Fibroblast of lung (primary cell): ENCODE data around the gene SERINC5. TPM values are rescaled to one million over a fixed set of nuclear protein-coding genes. Genes with fewer than 3 reads are reported as not detected.
"Not testable (repeated sequence)": the region's sequence is repeated elsewhere in the genome, so short reads cannot be mapped to it uniquely, and the experiment has no call there.

Source experiments
- DNase-seq, 2 donors: peaks; one replicate each; pipeline versions ENCODE4 v3.0.0 to v3.0.0-alpha.2; 2010; ENCODE audit warnings: low read depth in 2 of 2
- H2AFZ ChIP-seq: 2 replicates; pipeline ENCODE4 v1.5.1; 2012; ENCODE audit warnings: low read length, control low read depth, inconsistent platforms
- H3K27ac ChIP-seq: 2 replicates; pipeline ENCODE4 v1.5.1; 2011; ENCODE audit warnings: low read length, control low read depth; ENCODE audit not compliant: insufficient read depth
- H3K27me3 ChIP-seq: 2 replicates; pipeline ENCODE4 v1.5.1; 2011; ENCODE audit warnings: mild to moderate bottlenecking, low read length; ENCODE audit not compliant: control insufficient read depth, insufficient read depth
- H3K36me3 ChIP-seq: 2 replicates; pipeline ENCODE4 v1.5.1; 2011; ENCODE audit warnings: low read length; ENCODE audit not compliant: control insufficient read depth, insufficient read depth
- H3K4me1 ChIP-seq: 2 replicates; pipeline ENCODE4 v1.5.1; 2011; ENCODE audit warnings: low read length; ENCODE audit not compliant: control insufficient read depth, insufficient read depth; ENCODE audit errors: extremely low read depth
- H3K4me2 ChIP-seq: 2 replicates; pipeline ENCODE4 v1.5.1; 2011; ENCODE audit warnings: low read length, control low read depth; ENCODE audit not compliant: insufficient read depth; ENCODE audit errors: extremely low read depth
- H3K4me3 ChIP-seq, 4 experiments: fragments of 200-600 bp in 1 of 4; sonication (generic) in 1 of 4; replicated peaks in 1 of 4; 2 replicates each; pipeline ENCODE4 v1.5.1; 2011 to 2016; ENCODE audit warnings: low read length in 4 of 4, low read depth in 3 of 4, mild to moderate bottlenecking in 3 of 4, control low read depth in 2 of 4, inconsistent platforms in 1 of 4, mixed read lengths in 1 of 4; ENCODE audit not compliant: insufficient read depth in 1 of 4; ENCODE audit errors: control extremely low read depth in 1 of 4
- H3K79me2 ChIP-seq: 2 replicates; pipeline ENCODE4 v1.5.1; 2012; ENCODE audit warnings: mild to moderate bottlenecking, low read length, inconsistent platforms; ENCODE audit not compliant: control insufficient read depth, insufficient read depth
- H3K9ac ChIP-seq: 2 replicates; pipeline ENCODE4 v1.5.1; 2011; ENCODE audit warnings: mild to moderate bottlenecking, low read length, control low read depth; ENCODE audit not compliant: insufficient read depth
- H3K9me3 ChIP-seq: 2 replicates; pipeline ENCODE4 v1.5.1; 2012; ENCODE audit warnings: low read depth, low read length; ENCODE audit not compliant: control insufficient read depth, insufficient read depth
- H4K20me1 ChIP-seq: 2 replicates; pipeline ENCODE4 v1.5.1; 2011; ENCODE audit warnings: low read length; ENCODE audit not compliant: control insufficient read depth, insufficient read depth; ENCODE audit errors: extremely low read depth
- EZH2 ChIP-seq: IDR thresholded peaks from 2 replicates; pipeline ENCODE4 v1.5.1; 2012; ENCODE audit warnings: low read length, control low read depth, mild to moderate bottlenecking; ENCODE audit errors: missing control alignments
- polyA plus RNA-seq, 2 donors: library from polyadenylated mRNA; depleted of rRNA in 1 of 2; stranded (reverse) in 1 of 2; unstranded in 1 of 2; fragments of >200 nt; gene quantifications; 2 replicates each; pipeline ENCODE4 v1.2.1, GENCODE V29; 2011 to 2012; ENCODE audit warnings: missing spikeins in 1 of 2
- total RNA-seq: library from RNA; depleted of rRNA; stranded (reverse); fragments of >200 nt; gene quantifications from 2 replicates; pipeline ENCODE4 v1.2.1, GENCODE V29; 2014
- TF ChIP-seq, protein P1 (sequence below), 2 donors: IDR thresholded peaks in 1 of 2; conservative IDR thresholded peaks in 1 of 2; 1 replicate in 1 of 2; 2 replicates in 1 of 2; pipeline ENCODE4 v1.5.1; 2011 to 2012; ENCODE audit warnings: low read length in 2 of 2, control low read depth in 1 of 2, inconsistent platforms in 1 of 2, low read depth in 1 of 2, mild to moderate bottlenecking in 1 of 2

The SERINC5 gene
- total and polyA plus RNA-seq, 2 donors (not counting 1 experiment from before 2014, with no cell fraction given), result 9.5 to 10.9 TPM

GRCh38 chr5:80277191-80277590 is 21.3 kb upstream of the SERINC5 start:
- peak in 1 of 2 donors; percentile 2 for DNase-seq
- H3K4me2 ChIP-seq, result no peak overlapping the region
- H3K4me3 ChIP-seq, result no peak overlapping the region

DNA sequence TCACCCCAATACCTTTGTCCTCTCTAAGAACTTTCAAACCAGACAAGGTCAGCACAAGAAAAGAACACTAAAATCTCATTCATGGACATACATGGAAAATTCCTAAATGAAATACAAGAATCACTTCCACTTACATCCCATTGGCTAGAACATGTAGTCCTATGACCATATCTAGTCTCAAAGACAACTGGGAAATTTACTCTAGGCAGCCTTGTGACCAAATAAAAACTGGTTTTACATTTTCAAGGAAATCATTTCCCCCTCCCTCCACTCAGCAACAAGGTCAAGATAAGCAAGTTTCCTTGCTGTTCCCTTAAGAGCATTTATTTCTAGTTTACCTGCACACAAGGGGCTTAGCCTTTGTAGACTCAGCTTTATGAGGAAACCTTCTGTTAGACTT is 20.3 kb upstream of the SERINC5 start:
- H3K4me1 ChIP-seq, result no peaks in the 10 kb centered on the region
- TF ChIP-seq EZH2, result no peak
- TF ChIP-seq, protein P1, sequence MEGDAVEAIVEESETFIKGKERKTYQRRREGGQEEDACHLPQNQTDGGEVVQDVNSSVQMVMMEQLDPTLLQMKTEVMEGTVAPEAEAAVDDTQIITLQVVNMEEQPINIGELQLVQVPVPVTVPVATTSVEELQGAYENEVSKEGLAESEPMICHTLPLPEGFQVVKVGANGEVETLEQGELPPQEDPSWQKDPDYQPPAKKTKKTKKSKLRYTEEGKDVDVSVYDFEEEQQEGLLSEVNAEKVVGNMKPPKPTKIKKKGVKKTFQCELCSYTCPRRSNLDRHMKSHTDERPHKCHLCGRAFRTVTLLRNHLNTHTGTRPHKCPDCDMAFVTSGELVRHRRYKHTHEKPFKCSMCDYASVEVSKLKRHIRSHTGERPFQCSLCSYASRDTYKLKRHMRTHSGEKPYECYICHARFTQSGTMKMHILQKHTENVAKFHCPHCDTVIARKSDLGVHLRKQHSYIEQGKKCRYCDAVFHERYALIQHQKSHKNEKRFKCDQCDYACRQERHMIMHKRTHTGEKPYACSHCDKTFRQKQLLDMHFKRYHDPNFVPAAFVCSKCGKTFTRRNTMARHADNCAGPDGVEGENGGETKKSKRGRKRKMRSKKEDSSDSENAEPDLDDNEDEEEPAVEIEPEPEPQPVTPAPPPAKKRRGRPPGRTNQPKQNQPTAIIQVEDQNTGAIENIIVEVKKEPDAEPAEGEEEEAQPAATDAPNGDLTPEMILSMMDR (conservative IDR thresholded peaks at IDR 0.05 in 1 of 2, IDR thresholded peaks at IDR 0.05 in 1 of 2; ENCODE audit: low read depth in 1 of 2, low read length in 2 of 2), result no peak
- no peaks in the 10 kb centered on the region for H3K79me2 ChIP-seq
- H2AFZ ChIP-seq, result no peak overlapping the region
- H3K36me3 ChIP-seq, result no peaks in the 10 kb centered on the region
- H4K20me1 ChIP-seq, result no peaks in the 10 kb centered on the region
- H3K27ac ChIP-seq, result no peak overlapping the region
- H3K9me3 ChIP-seq, result no peaks in the 10 kb centered on the region
- H3K4me3 ChIP-seq, result no peak overlapping the region
- DNase-seq, result no peak
- H3K9ac ChIP-seq, result no peak overlapping the region
- H3K4me2 ChIP-seq, result no peak overlapping the region
- no peaks in the 10 kb centered on the region for H3K27me3 ChIP-seq

More at GRCh38 chr5:80277191-80277590, 21.3 kb upstream of the SERINC5 start:
- H4K20me1 ChIP-seq, result no peaks in the 10 kb centered on the region
- no peak overlapping the region for H3K27ac ChIP-seq
- H2AFZ ChIP-seq, result no peak overlapping the region
- no peaks in the 10 kb centered on the region for H3K27me3 ChIP-seq
- H3K79me2 ChIP-seq, result no peaks in the 10 kb centered on the region
- H3K4me1 ChIP-seq, result no peaks in the 10 kb centered on the region
- no peak overlapping the region for H3K9ac ChIP-seq
- TF ChIP-seq, protein P1 (conservative IDR thresholded peaks at IDR 0.05 in 1 of 2, IDR thresholded peaks at IDR 0.05 in 1 of 2; ENCODE audit: low read depth in 1 of 2, low read length in 2 of 2), result no peak
- no peak for TF ChIP-seq EZH2
- no peaks in the 10 kb centered on the region for H3K9me3 ChIP-seq
- no peaks in the 10 kb centered on the region for H3K36me3 ChIP-seq

GRCh38 chr5:80275347-80275746 is 19.5 kb upstream of the SERINC5 start:
- DNase-seq, result peak; percentile 30 to 35
- TF ChIP-seq EZH2, result no peak
- TF ChIP-seq, protein P1 (conservative IDR thresholded peaks at IDR 0.05 in 1 of 2, IDR thresholded peaks at IDR 0.05 in 1 of 2; ENCODE audit: low read depth in 1 of 2, low read length in 2 of 2), result peak; percentile 31 to 46
- Histone ChIP-seq H3K4me1 (no peaks in the 10 kb centered on the region), H3K79me2 (no peaks in the 10 kb centered on the region), H3K27ac (no peak overlapping the region), H3K27me3 (no peaks in the 10 kb centered on the region), H3K4me2 (no peak overlapping the region), H2AFZ (no peak overlapping the region), H3K36me3 (no peaks in the 10 kb centered on the region), H3K9me3 (no peaks in the 10 kb centered on the region), H3K4me3 (no peak overlapping the region), H3K9ac (no peak overlapping the region), H4K20me1 (no peaks in the 10 kb centered on the region)

DNA sequence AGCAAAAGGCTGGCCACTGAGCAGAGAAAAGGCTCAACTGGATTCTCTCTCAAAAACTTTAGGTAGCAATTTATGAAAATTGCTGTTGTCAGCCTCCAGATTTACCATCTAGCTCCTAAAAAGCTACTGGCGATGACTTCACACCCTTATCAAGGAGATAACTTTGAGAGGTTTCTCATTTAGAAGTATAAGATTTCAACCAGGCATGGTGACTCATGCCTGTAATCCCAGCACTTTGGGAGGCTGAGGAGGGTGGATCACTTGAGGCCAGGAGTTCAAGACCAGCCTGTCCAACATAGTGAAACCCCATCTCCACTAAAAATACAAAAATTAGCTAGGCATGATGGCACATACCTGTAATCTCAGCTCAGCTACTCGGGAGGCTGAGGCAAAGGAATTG is 14.7 kb upstream of the SERINC5 start:
- H3K4me3 ChIP-seq, H3K9me3 ChIP-seq, H3K4me1 ChIP-seq, H2AFZ ChIP-seq, H3K27me3 ChIP-seq, H3K9ac ChIP-seq, H3K4me2 ChIP-seq, H3K27ac ChIP-seq, H3K79me2 ChIP-seq, H3K36me3 ChIP-seq, H4K20me1 ChIP-seq: not testable (repeated sequence)
- peak in 1 of 2 donors; percentile 23 for DNase-seq
